GM19463 (cell line): Measurements from ENCODE around the gene PAK1.
"Not testable (repeated sequence)": the region's sequence is repeated elsewhere in the genome, so short reads cannot be mapped to it uniquely, and the experiment has no call there.

Source experiments
- ATAC-seq: cut with Tn5 transposase; IDR thresholded peaks from one replicate; pipeline ENCODE4 v1.9.1; 2021; ENCODE audit warnings: mild to moderate bottlenecking, moderate library complexity; ENCODE audit not compliant: unreplicated experiment

Gene PAK1

DNA sequence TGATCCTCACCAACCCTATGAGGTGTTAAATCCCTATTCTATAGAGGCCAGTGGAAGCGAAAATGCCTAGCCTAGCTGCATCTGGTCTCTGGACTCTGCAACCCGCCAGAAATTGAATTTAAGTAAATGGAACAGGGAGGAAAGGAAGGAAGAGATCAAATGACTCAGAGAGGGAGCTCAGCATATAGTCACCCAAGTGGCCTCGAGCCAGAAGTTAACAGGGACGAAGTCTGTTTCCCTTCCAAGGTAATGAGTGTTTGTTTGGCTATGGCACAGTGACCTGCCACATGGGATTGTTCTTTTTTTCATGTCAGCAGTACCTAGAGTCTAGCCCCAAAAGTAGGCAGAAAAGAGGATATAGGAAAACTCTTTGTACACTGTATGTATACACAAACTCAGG is 66.3 kb downstream of the PAK1 start:
- no peak for ATAC-seq

DNA sequence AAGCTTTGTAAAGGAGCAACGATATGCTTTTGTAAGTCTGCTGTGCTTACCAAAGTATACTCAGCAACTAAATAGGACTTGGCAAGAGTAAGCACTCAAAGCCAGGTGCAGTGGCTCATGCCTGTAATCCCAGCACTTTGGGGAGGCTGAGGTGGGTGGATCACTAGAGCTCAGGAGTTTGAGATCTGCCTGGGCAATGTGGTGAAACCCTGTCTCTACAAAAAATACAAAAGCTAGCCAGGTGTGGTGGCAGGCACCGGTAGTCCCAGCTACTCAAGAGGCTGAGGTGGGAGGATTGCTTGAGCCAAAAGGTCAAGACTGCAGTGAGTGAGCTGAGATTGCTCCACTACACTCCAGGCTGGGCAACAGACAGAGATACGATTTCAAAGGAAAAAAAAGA is 67.5 kb downstream of the PAK1 start:
- no peak for ATAC-seq

DNA sequence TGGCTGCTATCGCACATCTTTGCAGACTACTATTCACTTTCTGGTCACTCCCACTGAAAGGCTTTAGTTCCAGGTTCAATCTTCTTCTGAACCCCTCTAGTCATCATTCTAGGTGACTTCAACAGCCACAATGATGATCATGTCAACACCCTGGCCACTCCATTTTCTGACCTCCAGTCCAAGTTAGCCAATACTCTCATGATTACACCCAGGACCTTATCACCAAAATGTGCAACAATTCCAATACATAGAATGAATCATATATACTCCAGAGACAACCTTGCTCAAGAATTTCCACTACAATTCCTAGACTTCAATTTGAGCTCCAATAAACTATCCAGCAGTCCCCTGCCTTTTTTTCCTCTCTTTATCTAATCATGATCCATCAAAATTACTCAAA is 70.7 kb downstream of the PAK1 start:
- no peak for ATAC-seq

DNA sequence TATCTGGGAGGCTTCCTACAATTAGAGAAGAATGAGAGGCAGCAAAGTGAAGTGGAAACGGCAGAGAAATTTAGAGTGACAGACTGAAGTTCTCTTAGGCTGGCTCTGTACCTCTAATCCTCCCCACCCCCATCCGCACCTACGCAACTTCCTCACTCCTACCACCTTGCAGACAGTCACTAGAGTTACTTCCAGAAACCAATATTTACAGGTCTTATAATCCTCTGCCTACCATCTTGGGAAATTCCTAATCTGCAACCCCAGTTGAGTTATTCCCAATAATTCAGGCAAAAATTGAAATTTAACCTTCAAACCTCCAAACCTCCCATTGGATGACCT is 71.7 kb downstream of the PAK1 start:
- no peak for ATAC-seq

DNA sequence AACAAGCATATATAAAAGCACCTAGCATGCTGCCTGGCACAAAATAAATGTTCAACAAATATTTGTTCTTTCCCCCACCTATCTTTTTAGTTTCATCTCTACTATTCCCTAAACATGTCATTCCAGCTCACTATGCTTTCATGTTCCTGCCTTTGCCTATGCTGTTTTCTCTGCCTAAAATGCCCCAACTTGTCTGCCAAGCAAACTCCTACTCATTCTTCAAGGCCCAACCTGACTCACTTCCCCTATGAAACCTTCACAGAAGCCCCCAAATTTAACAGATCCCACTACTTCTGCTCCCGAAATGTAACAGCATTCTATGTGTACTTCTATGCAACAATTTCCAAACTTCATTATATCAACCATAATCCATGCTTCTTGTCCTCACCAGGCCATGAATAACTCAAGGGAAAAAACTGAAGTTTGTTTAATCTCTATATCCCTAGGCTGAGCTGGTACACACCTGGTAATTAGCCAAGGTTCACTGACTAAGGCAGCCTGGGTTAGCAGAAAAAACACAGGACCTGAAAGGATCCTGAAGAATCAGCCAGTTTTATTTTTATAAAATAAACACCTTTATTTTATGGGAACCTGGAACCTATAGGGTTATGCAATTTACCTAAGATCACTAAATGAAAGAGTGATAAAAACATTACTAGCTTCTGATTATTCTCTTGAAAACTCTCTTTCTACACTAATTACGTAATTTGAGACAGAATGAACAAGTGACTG is 72.2 kb downstream of the PAK1 start:
- no peak for ATAC-seq

DNA sequence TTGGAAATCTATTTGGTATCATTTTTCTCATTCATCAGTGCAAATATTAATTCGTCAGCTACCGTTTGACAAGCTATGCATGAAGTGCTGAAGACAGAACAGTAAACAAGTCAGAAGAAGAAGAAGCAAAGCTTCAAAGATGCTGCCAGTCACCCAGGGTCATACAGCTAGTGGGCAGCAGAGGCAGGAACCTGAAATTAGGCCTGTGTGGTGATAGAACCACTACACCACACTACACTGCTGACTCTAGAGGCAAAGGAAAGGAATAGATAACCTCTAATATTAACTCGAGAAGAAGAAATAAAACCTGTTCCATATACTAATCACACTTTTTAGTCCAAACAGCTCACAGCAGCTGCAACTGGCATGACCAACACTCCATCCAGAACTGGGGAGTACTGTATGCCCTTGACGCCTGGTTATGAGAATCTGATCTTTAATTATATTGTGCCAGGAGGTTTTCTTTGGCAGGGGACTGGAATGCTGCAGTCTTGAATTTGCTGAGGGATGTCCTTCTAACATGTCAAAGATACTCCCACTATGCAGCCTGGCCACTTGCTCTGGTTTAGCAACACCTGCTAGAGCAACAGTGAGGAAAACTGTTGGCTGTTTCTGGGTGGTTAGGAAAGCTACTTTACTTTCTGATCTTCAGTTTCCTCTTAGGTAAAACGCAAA is 73.0 kb downstream of the PAK1 start:
- ATAC-seq = no peak

DNA sequence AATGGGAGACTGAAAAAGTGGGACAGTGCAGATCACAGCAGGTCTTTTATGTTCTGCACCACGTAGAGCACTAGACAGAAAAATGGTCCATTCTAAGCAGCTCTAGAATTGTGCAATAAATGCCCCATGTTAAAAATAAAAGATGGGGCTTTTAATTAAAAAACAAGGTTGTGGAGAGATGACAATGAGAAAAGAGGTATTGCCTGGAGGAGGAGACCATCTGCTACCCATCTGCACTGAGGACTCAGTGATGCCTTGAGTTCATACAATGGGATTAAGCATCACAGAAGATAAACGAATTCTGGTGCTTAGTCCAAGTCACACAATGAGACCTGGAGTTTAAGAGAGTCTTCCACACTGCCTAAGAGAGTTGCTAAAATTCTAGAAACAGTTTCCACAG is 73.6 kb downstream of the PAK1 start:
- ATAC-seq = no peak

DNA sequence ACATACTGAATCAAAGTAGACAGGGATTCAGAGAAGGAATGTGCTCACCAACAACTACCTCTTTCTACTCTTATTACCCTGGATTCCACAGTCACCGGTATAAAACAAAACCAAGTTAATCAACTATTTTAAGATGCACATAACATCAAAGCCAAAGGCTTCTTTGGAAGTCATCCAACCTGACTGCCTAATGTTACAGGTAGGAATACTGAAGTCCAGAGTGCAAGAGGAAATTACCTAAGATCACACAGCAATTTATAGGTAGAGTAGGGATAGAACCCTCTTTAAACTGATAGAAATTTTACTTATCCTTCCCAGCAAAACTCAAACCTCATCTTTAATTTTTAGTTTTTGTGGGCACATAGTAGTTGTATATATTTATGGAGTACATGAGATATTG is 76.3 kb downstream of the PAK1 start:
- no peak for ATAC-seq

DNA sequence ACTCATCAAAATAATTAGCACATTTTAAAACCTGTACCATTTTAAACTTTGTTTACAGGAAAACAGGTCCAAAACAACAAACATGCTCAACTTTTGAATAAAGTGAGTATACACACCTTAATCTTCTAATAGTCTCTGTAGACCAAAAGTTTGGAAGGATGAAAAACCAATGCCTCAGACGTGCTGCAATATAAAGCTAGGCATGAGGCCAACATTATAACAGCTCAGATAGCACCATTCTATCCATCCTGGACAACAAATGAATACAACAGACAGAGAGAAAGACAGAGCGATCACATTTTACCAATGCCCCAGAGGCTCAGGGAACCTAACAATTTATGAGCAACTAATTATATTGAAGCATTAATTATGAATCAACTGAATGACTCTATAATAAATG is 77.0 kb downstream of the PAK1 start:
- no peak for ATAC-seq

DNA sequence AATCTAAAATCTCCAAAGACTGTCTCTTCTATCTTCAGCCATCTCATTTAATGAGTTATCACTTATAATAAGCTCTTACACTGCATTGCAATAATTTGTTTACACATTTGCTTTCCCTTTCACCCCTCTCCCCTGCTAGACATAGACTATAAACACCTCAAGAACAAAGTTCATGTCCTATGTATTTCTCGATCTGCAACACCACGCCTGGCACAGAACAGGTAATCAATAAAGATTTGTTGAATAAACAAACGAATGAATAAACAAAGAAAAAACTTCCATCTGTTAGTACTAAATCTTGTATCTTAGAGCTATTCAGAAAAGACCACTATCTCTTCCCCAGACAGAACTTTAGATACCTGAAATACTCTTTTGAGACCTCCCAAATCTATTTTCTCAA is 77.6 kb downstream of the PAK1 start:
- ATAC-seq = no peak

DNA sequence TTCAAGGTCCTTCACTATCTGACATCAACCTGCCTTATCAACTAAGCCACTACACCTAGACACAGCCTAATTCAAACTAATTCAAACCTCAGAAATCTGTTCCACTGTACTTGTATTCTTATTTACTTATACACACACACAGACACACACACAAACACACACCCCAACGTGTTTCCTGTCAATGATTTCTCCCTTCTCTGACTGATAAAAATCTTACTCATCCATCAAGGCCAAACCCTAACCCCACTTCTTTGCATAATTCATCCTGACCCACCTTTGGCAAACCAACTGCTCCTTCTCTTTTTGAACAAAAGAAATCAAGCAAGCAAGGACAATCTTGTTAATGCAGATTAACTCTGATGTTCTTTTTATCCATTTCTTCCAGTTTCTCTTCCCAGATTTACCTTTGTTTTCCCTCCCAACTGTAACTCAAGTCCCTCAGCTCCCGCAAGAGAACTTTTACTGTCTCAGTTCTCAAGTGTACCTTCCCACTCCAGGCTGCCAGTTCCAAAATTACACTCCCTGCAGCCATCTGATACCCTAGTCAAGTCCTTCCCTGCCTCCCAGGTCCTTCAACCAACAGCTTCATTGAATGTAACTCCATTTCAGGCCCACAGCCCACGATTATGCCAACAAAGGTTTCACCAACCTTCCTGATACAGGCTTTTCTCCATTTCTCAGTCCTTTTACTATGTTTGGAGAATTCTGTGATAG is 78.3 kb downstream of the PAK1 start:
- ATAC-seq = no peak

DNA sequence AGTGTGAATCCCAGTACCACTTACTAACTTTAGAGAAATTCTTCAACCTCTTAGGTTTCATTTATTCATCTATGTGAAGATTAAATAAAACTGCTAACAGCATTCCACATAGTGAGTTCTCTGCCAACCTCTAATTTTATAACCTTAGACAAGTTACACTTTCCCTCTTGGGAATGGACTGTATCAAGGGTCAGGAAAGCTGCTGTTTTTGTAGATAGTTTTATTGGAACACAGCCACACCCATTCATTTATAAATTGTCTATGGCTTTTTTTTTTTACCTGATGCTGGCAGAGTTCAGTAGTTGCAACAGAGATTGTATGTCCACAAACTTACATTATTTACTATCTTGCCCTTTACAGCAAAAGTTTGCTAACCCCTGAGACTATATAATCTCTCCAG is 81.1 kb downstream of the PAK1 start:
- ATAC-seq = no peak

DNA sequence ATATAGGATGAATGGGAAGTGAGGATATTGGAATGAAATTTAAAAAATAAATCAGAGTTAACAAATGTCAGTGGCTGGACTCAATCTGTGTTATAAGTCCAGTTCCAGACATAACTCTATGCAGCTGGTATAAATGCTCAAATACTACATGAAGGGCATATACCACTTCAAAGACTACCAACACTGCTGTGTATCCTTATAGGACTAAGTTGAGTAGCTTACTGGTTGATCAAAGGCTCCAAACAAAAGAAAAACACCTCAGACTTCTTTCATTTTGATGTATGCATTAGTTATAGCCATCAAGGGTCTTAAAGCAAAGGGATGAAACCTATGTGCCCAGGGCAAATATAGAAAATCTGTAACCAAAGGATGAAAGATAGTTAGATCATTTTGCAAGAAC is 86.2 kb downstream of the PAK1 start:
- ATAC-seq = no peak

DNA sequence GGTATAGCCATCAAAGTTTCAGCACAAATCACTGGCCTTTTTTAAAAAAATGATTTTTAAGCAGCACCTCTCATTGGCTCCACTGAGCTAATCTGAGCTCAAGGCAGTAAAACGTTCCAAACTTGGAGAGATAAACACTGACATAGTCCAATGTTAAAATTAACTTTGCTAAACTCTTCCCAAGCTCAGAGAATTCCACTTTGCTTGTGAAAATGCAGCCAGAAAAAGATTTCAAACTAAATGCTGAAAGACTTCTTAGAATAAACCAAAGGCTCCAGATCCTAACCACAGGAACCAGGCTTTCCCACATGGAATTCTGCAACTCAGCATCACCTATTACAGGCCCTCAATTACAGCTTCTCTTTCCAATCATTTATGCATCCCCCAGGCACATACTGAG is 87.7 kb downstream of the PAK1 start:
- no peak for ATAC-seq

DNA sequence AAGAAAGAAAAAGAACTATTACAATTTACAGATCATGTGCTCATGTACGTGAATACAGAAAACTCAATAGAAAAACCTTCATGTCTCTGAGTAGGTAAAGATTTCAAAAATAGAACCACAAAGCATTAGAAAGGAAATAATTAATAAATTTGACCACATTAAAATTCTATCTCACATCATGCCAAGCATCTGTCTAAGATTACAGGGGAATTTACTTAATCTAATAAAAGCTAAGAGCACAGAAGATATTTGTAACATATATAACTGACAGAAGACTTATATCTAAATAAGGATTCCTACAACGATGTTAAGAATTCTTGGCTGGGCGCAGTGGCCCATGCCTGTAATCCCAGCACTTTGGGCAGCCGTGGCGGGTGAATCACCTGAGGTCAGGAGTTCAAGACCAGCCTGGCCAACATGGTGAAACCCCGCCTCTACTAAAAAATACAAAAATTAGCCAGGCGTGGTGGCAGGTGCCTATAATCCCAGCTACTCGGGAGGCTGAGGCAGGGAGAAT is 88.6 kb downstream of the PAK1 start:
- not testable (repeated sequence) for ATAC-seq

DNA sequence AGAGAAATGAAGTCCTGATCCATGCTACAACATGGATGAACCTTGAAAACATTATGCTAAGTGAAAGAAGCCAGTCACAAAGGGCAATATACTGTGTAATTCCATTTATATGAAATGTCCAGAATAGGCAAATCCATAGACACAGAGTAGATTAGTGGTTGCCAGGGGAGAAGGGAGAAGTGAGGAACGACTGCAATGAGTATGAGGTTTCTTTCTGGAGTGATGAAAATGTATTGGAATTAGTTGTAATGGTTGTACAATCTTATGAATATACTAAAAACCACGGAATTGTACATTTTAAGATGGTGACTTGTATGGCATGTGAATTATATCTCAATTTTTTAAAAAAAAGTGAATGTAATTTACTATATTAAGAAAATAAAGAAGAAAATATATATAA is 89.3 kb downstream of the PAK1 start:
- no peak for ATAC-seq

DNA sequence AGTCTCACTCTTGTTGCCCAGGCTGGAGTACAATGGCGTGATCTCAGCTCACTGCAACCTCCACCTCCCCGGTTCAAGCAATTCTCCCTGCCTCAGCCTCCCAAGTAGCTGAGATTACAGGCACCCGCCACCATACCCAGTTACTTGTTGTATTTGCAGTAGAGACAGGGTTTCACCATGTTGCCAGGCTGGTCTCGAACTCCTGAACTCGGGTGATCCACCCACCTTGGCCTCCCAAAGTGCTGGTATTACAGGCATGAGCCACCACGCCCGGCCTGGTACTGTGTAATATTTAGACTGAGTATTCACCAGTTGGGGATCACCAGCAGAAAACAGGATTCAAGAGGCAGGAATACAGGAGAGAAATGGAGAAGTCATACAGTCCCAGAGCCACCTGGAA is 90.5 kb downstream of the PAK1 start:
- ATAC-seq = not testable (repeated sequence)

DNA sequence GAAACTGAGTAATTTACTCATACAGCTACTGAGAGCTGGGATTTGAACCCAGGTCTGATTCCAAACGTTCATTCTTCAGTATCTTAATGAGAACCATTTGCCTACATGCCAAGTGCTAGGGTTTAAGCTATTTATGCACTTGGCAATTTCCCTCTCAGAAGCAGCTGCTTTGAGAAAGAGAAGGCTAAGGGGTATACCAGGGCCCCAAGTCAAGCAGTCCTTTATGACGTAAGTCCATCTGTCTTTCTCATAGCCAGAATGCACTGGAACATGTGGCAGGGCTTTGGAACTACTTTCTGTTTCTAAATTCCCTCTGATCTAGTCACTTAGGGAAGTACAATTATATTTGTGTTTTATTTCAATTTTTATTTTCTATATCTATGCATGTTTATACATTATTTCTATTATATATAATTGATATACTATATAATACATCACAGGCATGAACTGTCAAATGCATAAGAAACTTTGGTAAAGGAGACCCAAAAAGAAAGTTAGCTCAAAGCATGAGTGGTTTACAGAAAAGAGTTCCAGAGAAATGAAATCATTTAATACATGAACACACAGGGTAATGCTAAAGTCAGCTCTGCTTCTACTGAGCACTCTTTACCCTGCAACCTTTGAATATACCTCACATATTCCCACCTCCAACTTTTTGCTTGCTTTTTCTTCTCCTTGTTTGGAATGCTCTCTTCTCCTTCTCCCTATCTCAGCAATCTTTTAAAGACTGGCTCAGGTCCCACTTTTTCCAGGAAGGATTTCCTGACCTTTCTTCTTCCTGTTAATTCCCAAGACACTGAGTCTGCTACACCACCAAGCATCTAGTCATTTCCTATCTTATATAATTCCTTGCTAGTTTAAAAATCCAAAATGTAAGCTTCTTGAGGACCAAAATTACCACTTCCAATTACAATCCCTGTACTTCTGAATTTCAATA is 91.9 kb downstream of the PAK1 start:
- ATAC-seq = no peak

DNA sequence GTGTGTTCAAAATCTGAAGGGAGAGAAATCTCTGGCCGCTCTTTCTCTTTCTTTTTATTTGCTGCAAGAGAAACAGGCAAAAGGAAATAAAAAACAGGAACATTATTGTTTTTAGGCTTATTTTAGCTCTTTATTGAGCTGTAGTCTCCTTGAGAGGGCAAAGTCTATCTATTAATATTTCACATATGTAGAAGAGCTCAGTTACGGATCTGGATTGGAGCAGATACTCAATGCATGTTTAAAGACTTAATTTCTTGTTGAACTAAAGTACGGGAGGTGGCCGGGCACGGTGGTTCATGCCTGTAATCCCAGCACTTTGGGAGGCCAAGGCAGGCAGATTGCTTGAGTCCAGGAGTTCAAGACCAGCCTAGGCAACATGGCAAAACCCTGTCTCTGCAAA is 94.0 kb downstream of the PAK1 start:
- no peak for ATAC-seq

DNA sequence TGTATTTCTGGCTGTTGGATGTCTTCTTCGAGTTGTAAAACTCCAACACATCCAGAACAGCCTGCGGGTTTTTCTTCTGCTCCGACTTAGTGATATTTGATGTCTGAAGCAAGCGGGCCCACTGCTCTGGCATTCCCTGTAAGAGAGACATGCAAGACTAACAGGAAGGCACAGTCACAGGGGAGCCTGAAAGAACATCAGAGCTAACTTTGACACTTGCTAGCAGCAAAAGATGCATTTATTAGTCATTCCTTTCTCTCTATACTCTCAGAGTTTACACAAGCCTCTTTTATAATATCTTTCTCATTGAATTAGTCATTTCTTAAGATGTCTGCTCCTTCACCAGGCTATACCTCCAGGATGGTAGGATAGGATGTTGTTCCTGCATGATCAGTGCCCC is 94.6 kb downstream of the PAK1 start:
- ATAC-seq = no peak

DNA sequence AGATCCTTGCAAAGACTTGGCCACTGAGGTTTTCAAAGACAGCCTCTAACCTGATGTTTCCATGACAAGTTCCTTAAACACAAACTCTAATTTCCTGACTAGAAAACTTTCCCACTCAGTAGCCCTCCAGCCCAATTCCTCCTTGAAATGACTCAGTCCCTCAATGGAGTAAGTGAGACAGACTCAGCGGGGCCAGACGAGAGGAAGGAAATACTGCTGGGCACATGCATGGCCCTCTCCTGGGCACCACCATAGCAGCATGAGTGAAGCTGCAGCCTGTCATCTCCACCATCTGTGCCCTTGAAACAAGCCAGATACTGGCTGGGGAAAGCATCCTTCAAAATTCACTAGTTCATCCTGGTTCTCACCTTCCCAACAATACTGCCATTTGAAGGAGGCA is 96.2 kb downstream of the PAK1 start:
- ATAC-seq = no peak
